Smooth muscle cell (in vitro differentiated cells): ENCODE results near the gene PYGM. TPM values are rescaled to one million over a fixed set of nuclear protein-coding genes. Genes with fewer than 3 reads are reported as not detected.
"Not testable (repeated sequence)": the region's sequence is repeated elsewhere in the genome, so short reads cannot be mapped to it uniquely, and the experiment has no call there.

ENCODE experiments used
- DNase-seq: peaks from one replicate; lab custom pipeline; 2025; ENCODE audit not compliant: unreplicated experiment; lab: John Stamatoyannopoulos, UW
- H2AFZ ChIP-seq: fragments of 200-600 bp; sonication (generic); 2 replicates; pipeline ENCODE4 v1.6.0; 2016; ENCODE audit warnings: antibody characterized with exemption, low read depth, mild to moderate bottlenecking
- H3F3A ChIP-seq: fragments of 200-600 bp; sonication (generic); 2 replicates; pipeline ENCODE4 v1.6.0; 2017; ENCODE audit warnings: antibody characterized with exemption, low read depth
- H3K27ac ChIP-seq: fragments of 200-600 bp; sonication (generic); 2 replicates; pipeline ENCODE4 v1.5.1; 2016; ENCODE audit warnings: low read depth, mild to moderate bottlenecking
- H3K27me3 ChIP-seq: fragments of 200-600 bp; sonication (generic); 2 replicates; pipeline ENCODE4 v1.6.1; 2016; ENCODE audit warnings: low read depth, mild to moderate bottlenecking
- H3K36me3 ChIP-seq: fragments of 200-600 bp; sonication (generic); 2 replicates; pipeline ENCODE4 v1.5.1; 2016; ENCODE audit warnings: low read depth
- H3K4me1 ChIP-seq: fragments of 200-600 bp; sonication (generic); 2 replicates; pipeline ENCODE4 v1.5.1; 2016; ENCODE audit warnings: low read depth
- H3K4me2 ChIP-seq: fragments of 200-600 bp; sonication (generic); 2 replicates; pipeline ENCODE4 v1.6.0; 2016; ENCODE audit warnings: mild to moderate bottlenecking
- H3K4me3 ChIP-seq: fragments of 200-600 bp; sonication (generic); 2 replicates; pipeline ENCODE4 v1.5.1; 2016; ENCODE audit warnings: mild to moderate bottlenecking
- H3K79me2 ChIP-seq: fragments of 200-600 bp; sonication (generic); 2 replicates; pipeline ENCODE4 v1.6.0; 2016; ENCODE audit warnings: low read depth, mild to moderate bottlenecking
- H3K9ac ChIP-seq: fragments of 200-600 bp; sonication (generic); 2 replicates; pipeline ENCODE4 v1.6.0; 2016; ENCODE audit warnings: low read depth
- H3K9me3 ChIP-seq: fragments of 200-600 bp; sonication (generic); replicated peaks from 2 replicates; pipeline ENCODE4 v1.5.1; 2016; ENCODE audit warnings: low read depth
- H4K20me1 ChIP-seq: fragments of 200-600 bp; sonication (generic); 2 replicates; pipeline ENCODE4 v1.6.0; 2016; ENCODE audit warnings: low read depth
- CTCF ChIP-seq: fragments of 200-600 bp; sonication (generic); IDR thresholded peaks from 2 replicates; pipeline ENCODE4 v1.5.1; 2017; ENCODE audit warnings: borderline replicate concordance, mild to moderate bottlenecking, antibody characterized with exemption; ENCODE audit not compliant: insufficient read depth, poor library complexity, severe bottlenecking
- WGBS: methylation state at CpG from one replicate; pipeline ENCODE4 v1.1.7; 2016; ENCODE audit warnings: low lambda C conversion rate; 5-methylcytosine and 5-hydroxymethylcytosine counted together
- polyA plus RNA-seq: library from polyadenylated mRNA; unstranded; fragments of >200 nt; fragmentation: Nextera tagmentation; extraction: Ambion mirVana; gene quantifications from 2 replicates; pipeline ENCODE4 v1.2.1, GENCODE V29; 2016
- total RNA-seq: library from RNA; depleted of rRNA; stranded (reverse); fragments of >200 nt; gene quantifications from 2 replicates; pipeline ENCODE4 v1.2.3, GENCODE V29; 2014

The PYGM gene
- total and polyA plus RNA-seq, 2 experiments from 2014 or later: 1.1 to 2.2 TPM

DNA sequence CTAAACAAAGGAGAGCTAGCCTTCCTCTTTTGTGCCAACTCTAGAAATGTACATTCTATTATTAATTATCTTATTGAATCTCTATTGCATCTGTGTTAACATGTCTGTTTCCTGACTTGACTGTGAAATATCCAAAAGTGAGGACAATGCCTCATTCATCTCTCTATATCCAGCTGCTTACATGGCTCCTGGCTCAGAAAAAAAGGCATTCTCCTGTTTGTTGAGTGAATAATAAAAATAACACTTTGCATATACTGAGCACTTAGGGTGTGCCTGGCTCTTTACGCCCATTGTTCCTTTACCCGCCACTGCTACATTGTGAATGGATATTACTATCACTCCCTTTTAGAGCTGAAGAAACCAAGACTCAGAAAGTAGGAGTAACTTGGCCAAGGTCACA, 56.7 kb downstream of the PYGM start:
- H3K4me1 ChIP-seq: no peaks in the 10 kb centered on the region
- no peak overlapping the region for H3K4me3 ChIP-seq
- no peak for DNase-seq
- H3F3A ChIP-seq: no peaks in the 10 kb centered on the region
- no peaks in the 10 kb centered on the region for H3K79me2 ChIP-seq
- no peak overlapping the region for H2AFZ ChIP-seq
- no peak overlapping the region for H3K9ac ChIP-seq
- no peak for TF ChIP-seq CTCF
- H3K27me3 ChIP-seq: peaks cover 29% of the 10 kb centered on the region
- 91% methylated on average over 2 of the region's 2 CpGs for WGBS
- H3K27ac ChIP-seq: no peak overlapping the region
- H3K9me3 ChIP-seq: no peaks in the 10 kb centered on the region
- H3K36me3 ChIP-seq: no peaks in the 10 kb centered on the region
- no peaks in the 10 kb centered on the region for H4K20me1 ChIP-seq
- no peak overlapping the region for H3K4me2 ChIP-seq

GRCh38 chr11:64701956-64702355, 57.8 kb downstream of the PYGM start:
- 89% methylated on average over 6 of the region's 29 CpGs for WGBS
- peaks cover 30% of the 10 kb centered on the region for H3K27me3 ChIP-seq
- H3K79me2 ChIP-seq, H3F3A ChIP-seq, H4K20me1 ChIP-seq, H3K9ac ChIP-seq, H2AFZ ChIP-seq, DNase-seq, H3K36me3 ChIP-seq, H3K27ac ChIP-seq, H3K9me3 ChIP-seq, H3K4me1 ChIP-seq, H3K4me2 ChIP-seq, H3K4me3 ChIP-seq: not testable (repeated sequence)

GRCh38 chr11:64698427-64698826, 61.3 kb downstream of the PYGM start:
- DNase-seq: no peak
- Histone ChIP-seq H3K4me2 (no peak overlapping the region), H3K4me3 (no peak overlapping the region), H4K20me1 (no peaks in the 10 kb centered on the region), H2AFZ (no peak overlapping the region), H3K27ac (no peak overlapping the region), H3K79me2 (no peaks in the 10 kb centered on the region), H3K4me1 (no peaks in the 10 kb centered on the region), H3F3A (no peaks in the 10 kb centered on the region), H3K27me3 (peaks cover 30% of the 10 kb centered on the region), H3K36me3 (no peaks in the 10 kb centered on the region), H3K9me3 (no peaks in the 10 kb centered on the region), H3K9ac (no peak overlapping the region)
- no peak for TF ChIP-seq CTCF
- 57% methylated on average over 1 of the region's 1 CpG for WGBS

GRCh38 chr11:64697663-64698375, 62.0 kb downstream of the PYGM start:
- Histone ChIP-seq H3K27me3 (peaks cover 31% of the 10 kb centered on the region), H3K4me1 (no peaks in the 10 kb centered on the region), H3K9ac (no peak overlapping the region), H3K9me3 (no peaks in the 10 kb centered on the region), H3K36me3 (no peaks in the 10 kb centered on the region), H2AFZ (no peak overlapping the region), H3K79me2 (no peaks in the 10 kb centered on the region), H3F3A (no peaks in the 10 kb centered on the region), H3K27ac (no peak overlapping the region), H3K4me2 (no peak overlapping the region), H3K4me3 (no peak overlapping the region), H4K20me1 (no peaks in the 10 kb centered on the region)
- DNase-seq: no peak
- 83% methylated on average over 7 of the region's 7 CpGs for WGBS
- TF ChIP-seq CTCF: no peak

Other genes starting within 250 kb of the PYGM start
- 0.18 TPM in 1 of 2 replicates, not detected in the other for gene SLC22A11, start 204.0 kb downstream of the PYGM start, total RNA-seq
- gene SLC22A11, start 204.0 kb downstream of the PYGM start, polyA plus RNA-seq: not detected in 2 replicates
- not detected in 2 replicates for gene SLC22A12, start 168.8 kb downstream of the PYGM start, total RNA-seq
- not detected in 2 replicates for gene SLC22A12, start 168.8 kb downstream of the PYGM start, polyA plus RNA-seq
- gene NRXN2, start 36.8 kb downstream of the PYGM start, total RNA-seq: 0.13 and 1.4 TPM in 2 replicates
- gene NRXN2, start 36.8 kb downstream of the PYGM start, polyA plus RNA-seq: 1.7 and 2.6 TPM in 2 replicates
- 0.40 and 2.9 TPM in 2 replicates for gene RASGRP2, start 15.8 kb downstream of the PYGM start, total RNA-seq
- gene RASGRP2, start 15.8 kb downstream of the PYGM start, polyA plus RNA-seq: 0.78 and 3.6 TPM in 2 replicates
- gene SF1, start 18.6 kb upstream of the PYGM start, total RNA-seq: 78.8 and 115 TPM in 2 replicates
- 84.2 and 101 TPM in 2 replicates for gene SF1, start 18.6 kb upstream of the PYGM start, polyA plus RNA-seq
- 25.9 and 28.9 TPM in 2 replicates for gene MAP4K2, start 43.2 kb upstream of the PYGM start, total RNA-seq
- 20.0 and 23.6 TPM in 2 replicates for gene MAP4K2, start 43.2 kb upstream of the PYGM start, polyA plus RNA-seq
- gene MEN1, start 50.6 kb upstream of the PYGM start, total RNA-seq: 10.5 and 11.6 TPM in 2 replicates
- 35.4 and 37.3 TPM in 2 replicates for gene MEN1, start 50.6 kb upstream of the PYGM start, polyA plus RNA-seq
- 3.0 and 4.7 TPM in 2 replicates for gene CDC42BPG, start 84.7 kb upstream of the PYGM start, total RNA-seq
- gene CDC42BPG, start 84.7 kb upstream of the PYGM start, polyA plus RNA-seq: 1.7 and 5.9 TPM in 2 replicates
- gene EHD1, start 118.6 kb upstream of the PYGM start, total RNA-seq: 30.9 and 59.8 TPM in 2 replicates
- gene EHD1, start 118.6 kb upstream of the PYGM start, polyA plus RNA-seq: 42.8 and 46.7 TPM in 2 replicates
- 4.8 and 4.9 TPM in 2 replicates for gene ATG2A, start 157.2 kb upstream of the PYGM start, total RNA-seq
- 6.2 and 8.6 TPM in 2 replicates for gene ATG2A, start 157.2 kb upstream of the PYGM start, polyA plus RNA-seq
- gene PPP2R5B, start 164.7 kb upstream of the PYGM start, total RNA-seq: 14.9 and 20.7 TPM in 2 replicates
- 32.7 and 36.6 TPM in 2 replicates for gene PPP2R5B, start 164.7 kb upstream of the PYGM start, polyA plus RNA-seq
- gene GPHA2, start 175.9 kb upstream of the PYGM start, total RNA-seq: not detected in 2 replicates
- 0.40 TPM in 1 of 2 replicates, not detected in the other for gene GPHA2, start 175.9 kb upstream of the PYGM start, polyA plus RNA-seq
- not detected in 2 replicates for gene MAJIN, start 212.1 kb upstream of the PYGM start, total RNA-seq
- not detected in 2 replicates for gene MAJIN, start 212.1 kb upstream of the PYGM start, polyA plus RNA-seq
- not detected in 2 replicates for gene BATF2, start 237.0 kb upstream of the PYGM start, total RNA-seq
- gene BATF2, start 237.0 kb upstream of the PYGM start, polyA plus RNA-seq: 0.41 TPM in 1 of 2 replicates, not detected in the other